Measurements from ENCODE around the gene NRG3.

GRCh38 chr10:82827901-82828300, 952.9 kb downstream of the NRG3 start:
- TF ChIP-seq POLR2A (IDR thresholded peaks at IDR 0.05) (no peak), CTCF (IDR thresholded peaks at IDR 0.05) (no peak), EP300 (IDR thresholded peaks at IDR 0.05) (no peak)

Measured in tibial nerve (tissue), 4 donors.